ENCODE measurements around the gene ST6GAL1.

GRCh38 chr3:186966406-186966805 lies 36.1 kb downstream of the ST6GAL1 start:
- TF ChIP-seq EP300 (IDR thresholded peaks at IDR 0.05) (no peak), POLR2AphosphoS5 (IDR thresholded peaks at IDR 0.05) (no peak), POLR2A (IDR thresholded peaks at IDR 0.05) (no peak)
- TF ChIP-seq, protein P1, sequence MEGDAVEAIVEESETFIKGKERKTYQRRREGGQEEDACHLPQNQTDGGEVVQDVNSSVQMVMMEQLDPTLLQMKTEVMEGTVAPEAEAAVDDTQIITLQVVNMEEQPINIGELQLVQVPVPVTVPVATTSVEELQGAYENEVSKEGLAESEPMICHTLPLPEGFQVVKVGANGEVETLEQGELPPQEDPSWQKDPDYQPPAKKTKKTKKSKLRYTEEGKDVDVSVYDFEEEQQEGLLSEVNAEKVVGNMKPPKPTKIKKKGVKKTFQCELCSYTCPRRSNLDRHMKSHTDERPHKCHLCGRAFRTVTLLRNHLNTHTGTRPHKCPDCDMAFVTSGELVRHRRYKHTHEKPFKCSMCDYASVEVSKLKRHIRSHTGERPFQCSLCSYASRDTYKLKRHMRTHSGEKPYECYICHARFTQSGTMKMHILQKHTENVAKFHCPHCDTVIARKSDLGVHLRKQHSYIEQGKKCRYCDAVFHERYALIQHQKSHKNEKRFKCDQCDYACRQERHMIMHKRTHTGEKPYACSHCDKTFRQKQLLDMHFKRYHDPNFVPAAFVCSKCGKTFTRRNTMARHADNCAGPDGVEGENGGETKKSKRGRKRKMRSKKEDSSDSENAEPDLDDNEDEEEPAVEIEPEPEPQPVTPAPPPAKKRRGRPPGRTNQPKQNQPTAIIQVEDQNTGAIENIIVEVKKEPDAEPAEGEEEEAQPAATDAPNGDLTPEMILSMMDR (IDR thresholded peaks at IDR 0.05), result no peak
